Spleen (tissue), 7 donors: ENCODE data around the gene NFE2L3.

Source experiments
- CTCF ChIP-seq, 11 experiments: fragments of 200-600 bp in 7 of 11; fragments of 450-650 bp in 4 of 11; sonication (generic) in 4 of 11; IDR thresholded peaks in 8 of 11; conservative IDR thresholded peaks in 3 of 11; 1 replicate in 7 of 11; 2 replicates in 4 of 11; pipeline versions ENCODE4 v1.4.0 to v1.8.0; 2016 to 2021; ENCODE audit warnings: antibody characterized with exemption in 11 of 11, inconsistent platforms in 4 of 11, mild to moderate bottlenecking in 1 of 11
- POLR2A ChIP-seq, 3 donors: fragments of 450-650 bp; IDR thresholded peaks; one replicate each; pipeline ENCODE4 v1.5.1; 2017; ENCODE audit warnings: antibody characterized with exemption in 3 of 3, mild to moderate bottlenecking in 1 of 3
- POLR2AphosphoS5 ChIP-seq, 3 donors: sonication (generic); formaldehyde crosslinking; IDR thresholded peaks; one replicate each; pipeline ENCODE4 v1.5.1; 2017; ENCODE audit warnings: antibody characterized with exemption in 3 of 3
- donor health status: DM: no; HTN: no; CAD: no; lungs with moderate emphysema.
- donor health status: DM: no; HTN: no; CAD: no.
- donor health status: DM: no; HTN: no; CAD: no.

- TF ChIP-seq CTCF (IDR thresholded peaks at IDR 0.05 in 8 of 11, conservative IDR thresholded peaks at IDR 0.05 in 3 of 11) = no peak
- no peak for TF ChIP-seq POLR2AphosphoS5 (IDR thresholded peaks at IDR 0.05)
- no peak for TF ChIP-seq POLR2A (IDR thresholded peaks at IDR 0.05)
Observed at GRCh38 chr7:26115650-26116049, 36.3 kb upstream of the NFE2L3 start.
